ENCODE results near the gene KEL.

Gene KEL

DNA sequence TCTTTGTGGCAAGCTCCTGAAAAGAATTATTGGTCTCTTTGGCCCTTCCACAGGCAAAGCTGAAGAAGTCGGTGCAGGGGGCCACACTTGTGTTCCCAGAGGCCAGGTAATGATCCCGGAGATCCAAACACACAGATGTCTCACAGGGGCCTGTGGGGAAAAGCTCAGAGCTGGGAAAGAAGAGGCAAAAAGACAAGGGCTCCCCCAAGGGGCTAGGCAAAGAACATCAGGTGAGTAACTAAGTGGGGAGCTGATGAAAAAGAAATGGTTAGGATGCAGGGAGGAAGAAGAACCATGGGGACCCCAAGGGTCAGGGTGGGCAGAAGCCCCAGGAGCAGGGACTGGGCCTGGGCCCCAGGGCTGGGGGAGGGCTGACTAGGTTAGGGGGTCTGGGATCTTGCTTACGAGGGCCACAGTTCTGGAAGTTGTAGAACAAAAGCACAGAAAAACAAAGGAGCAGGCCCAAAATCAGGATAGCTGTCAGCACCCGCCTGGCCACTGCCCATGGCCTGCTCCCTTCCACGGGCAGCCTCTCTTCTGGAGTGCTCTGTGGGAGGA lies 1.1 kb downstream of the KEL start:
- DNase-seq, result no peak

DNA sequence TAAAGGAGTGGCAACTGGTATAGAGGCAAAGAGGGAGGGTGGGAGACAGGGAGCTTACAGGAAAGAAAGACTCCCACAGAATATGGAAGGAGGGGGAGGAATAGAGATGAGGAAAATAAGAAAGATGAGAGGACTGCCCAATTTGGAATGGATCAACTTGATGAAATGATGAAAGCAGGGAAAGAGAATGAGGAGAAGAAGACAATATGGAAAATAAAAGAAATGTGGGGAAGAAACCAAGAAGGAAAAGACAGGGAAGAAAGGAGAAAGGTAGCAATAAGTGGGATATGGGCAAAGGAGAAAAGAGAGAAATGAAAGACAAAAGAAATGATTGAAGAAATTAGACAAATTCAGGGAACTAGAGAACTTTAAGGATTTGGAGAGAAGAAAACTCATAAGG lies 3.0 kb downstream of the KEL start:
- no peak for DNase-seq

DNA sequence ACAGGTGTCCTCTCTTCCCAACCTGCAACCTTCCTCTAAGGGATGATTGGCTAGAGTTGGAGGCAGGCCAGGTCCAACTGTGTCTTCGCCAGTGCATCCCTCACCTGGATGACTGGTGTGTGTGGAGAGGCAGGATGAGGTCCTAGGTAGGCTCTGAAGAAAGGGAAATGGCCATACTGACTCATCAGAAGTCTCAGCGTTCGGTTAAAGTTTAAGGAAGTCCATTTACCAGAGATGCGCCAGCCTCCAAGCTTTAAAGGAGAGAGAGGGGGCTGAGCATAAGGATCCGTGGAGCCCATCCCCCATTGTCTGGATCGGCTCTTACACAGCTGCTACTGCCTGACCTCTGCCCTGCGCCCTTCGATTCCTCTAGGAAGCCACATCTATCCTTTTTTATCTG lies 4.4 kb downstream of the KEL start:
- DNase-seq, result no peak

DNA sequence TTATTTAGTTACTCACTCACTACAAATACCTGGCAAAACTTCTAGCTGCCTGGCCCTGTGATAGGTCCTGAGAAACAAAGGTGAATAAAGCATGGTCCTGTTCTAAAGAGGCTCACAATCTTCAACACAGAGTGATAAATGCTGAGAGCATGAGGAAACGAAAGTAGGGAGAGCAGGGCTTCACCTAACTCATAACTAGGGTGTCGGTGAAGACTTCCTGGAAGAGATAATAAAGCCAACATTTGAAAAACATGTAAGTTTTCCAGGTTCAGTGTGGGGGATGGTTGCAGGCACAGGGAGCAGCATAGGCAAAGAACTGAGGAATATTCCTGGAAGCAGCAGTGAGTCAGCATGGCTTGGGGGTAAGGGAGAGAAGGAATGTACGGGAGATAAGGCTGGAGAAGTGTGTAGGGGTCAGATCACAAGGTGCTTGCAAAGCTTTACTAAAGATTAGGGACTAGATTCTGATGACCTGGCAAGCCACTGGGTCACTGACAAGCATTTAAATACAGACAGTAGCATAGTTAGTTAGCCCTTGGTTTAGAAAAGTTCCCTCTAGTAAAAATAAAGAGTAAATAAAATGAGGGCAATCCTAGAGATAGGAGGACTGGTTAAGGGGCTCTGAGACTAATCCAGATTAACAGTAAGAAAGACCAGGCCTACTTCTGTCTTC lies 5.1 kb downstream of the KEL start:
- DNase-seq, result no peak

DNA sequence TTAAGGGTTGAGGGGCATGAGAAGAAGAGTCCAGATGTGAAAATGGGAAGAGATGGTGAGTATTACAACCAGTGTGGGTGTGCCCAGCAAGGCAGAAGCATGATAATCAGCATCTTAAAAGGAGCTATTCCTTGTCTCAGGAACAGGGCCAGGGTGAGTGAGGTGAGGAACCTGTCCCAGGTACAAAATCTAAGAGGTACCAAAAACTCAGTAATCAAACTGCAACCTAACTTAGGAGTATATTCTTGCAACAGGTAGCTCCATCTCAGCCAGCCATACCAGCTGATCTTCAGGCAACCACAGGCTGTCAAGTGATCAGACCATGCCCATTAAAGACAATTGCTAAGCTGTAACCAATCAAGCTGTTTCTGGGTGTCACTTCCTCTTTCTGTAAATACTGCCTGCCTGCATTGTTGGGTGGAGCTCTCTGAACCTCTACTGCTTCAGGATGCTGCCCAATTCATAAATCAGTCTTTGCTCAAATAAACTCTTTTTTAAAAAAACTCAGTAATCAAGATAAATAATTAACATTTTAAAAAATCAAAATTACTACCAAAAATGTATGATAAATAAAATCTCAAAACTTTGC lies 7.4 kb downstream of the KEL start:
- DNase-seq, result no peak

DNA sequence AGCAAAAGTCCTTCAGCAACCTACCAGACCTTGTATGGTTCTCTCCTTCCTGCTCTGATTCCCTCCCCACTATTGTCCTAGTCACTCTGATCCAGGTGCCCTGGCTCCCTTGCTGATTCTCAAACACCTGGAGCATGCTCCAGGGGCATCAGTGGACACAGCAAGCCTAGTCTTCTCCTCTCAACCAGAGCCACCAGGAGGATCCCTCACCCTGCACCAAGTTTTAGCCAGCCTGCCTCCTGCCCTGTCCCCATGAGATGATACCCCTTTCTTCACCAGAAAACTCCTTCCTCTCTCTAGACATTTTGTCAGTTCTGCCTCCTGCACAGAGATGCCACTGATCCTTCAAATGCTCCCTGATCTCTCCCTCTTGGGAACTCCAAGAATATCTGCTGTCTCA lies 11.9 kb downstream of the KEL start:
- DNase-seq, result no peak

DNA sequence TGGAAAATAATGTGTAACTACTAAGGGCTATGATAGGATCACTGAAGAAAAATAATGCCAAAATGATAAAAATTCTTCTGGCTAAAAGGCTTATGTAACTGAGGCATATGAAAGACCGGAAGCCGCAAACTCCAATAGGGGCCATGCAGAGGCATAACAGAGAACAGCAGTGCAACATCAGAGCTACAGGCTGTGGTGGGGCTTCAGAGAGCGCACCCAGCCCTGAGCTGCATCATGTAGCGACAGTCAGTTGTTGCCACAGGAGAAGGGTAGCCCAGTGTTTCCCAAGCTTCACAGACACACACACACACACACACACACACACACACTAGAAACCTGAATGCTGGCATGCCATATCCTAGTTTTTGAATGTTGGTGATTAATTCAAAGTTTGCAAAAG lies 13.6 kb downstream of the KEL start:
- no peak for DNase-seq

DNA sequence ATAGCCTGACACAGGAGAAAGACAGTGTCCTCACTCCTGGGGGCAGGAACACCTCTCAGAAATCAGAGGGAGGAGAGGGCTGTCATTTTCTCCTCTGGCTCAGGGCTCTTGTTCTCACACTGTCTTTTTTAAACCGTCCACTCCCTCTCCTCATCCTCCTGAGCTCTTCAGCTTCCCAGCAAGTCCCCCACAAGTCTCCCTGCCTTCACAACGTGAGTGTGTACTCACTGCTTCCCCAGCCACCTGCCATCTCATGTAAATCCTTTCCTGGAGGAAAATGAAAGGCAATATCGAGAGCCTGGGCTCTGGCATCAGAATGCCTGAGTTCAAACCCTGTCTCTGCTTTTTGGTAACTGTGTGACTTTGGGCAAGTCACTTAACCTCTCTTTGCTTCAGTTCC lies 17.2 kb downstream of the KEL start:
- DNase-seq, result no peak

DNA sequence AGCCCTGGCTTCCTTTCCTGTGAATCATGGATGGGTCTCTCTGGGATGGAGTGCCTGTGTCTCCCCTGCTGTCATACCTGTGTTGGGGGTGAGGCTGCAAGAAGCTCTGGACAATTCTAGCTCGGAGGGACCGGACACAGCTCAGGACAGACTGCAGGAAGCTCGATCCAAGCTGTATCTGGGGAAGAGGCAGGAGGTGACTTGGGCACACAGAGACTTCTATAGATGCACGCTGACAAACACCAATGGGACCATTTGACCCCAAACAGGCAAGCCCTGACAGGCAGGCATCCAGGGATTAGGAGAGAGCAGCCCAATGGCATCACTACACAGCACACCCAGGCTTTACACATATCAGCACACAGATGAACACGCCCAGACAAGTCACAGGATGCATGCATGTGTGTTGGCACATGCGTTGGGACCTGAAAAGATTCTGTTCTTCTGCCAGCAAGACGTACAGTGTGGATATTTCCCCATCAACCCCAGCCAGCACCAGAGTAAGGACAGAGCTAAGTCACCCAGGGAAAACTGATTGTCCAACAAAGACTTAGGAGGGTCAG lies 18.4 kb downstream of the KEL start:
- no peak for DNase-seq

DNA sequence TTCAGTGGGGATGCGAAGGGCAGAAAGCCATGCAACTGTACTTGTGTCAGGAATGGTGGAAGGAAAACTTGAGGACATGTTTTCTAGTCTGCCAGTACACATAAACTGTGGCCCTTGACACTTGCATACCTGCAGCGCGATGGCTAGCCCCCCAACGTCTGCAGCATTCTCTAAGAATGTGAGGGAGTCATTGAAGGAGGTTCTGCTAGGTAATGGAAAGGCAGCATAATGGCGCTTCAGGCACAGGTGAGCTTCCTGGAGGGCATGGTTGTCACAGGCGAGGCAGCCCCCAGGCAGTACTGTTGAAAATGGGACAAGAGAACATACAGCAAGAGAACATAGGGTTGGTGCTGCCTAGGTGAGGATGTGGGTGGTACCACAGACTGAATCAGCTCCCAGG lies 19.4 kb downstream of the KEL start:
- no peak for DNase-seq

DNA sequence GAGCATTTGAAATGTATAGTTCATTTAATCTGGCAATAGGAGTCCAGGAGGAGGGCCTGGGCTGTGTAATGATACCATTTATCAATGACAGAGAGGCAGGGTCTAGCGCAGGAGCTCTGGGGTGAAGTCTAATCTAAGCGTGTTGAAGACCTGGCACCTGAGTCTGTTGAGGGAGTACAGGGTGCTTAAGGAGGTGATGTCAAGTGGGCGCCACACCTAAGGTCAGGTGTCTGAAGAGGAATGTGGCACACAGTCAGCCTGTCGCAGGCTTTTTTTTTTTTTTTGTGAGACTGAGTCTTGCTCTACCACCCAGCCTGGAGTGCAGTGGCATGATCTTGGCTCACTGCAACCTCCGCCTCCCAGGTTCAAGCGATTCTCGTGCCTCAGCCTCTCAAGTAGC lies 20.6 kb downstream of the KEL start:
- no peak for DNase-seq

DNA sequence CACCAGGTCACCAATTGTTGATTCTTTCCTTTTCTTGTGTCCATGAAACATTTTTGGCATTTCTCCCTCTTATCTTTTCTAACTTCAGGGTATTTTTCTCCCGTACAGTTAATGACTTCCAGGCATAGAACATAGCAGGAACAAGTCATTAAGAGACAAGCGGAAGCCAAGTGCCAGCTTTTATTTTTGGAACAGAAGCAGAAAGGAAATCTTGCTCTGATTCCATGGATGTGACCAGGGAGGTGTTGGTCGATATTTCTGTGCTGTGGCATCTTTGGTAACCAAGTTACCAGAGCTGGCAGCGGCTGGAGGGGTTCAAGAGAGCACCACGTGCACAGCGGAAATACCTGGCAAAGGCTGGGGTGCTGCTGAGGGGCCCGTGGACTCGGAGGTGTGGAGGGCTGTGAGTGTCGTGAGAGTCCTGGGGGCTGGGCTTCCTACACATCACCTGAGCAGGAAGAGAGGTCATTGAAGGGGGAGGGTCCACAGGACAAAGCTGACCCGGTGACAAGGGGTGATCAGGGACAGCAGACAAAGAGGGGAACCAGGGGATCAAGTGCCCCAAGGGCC lies 21.1 kb downstream of the KEL start:
- DNase-seq, result no peak

DNA sequence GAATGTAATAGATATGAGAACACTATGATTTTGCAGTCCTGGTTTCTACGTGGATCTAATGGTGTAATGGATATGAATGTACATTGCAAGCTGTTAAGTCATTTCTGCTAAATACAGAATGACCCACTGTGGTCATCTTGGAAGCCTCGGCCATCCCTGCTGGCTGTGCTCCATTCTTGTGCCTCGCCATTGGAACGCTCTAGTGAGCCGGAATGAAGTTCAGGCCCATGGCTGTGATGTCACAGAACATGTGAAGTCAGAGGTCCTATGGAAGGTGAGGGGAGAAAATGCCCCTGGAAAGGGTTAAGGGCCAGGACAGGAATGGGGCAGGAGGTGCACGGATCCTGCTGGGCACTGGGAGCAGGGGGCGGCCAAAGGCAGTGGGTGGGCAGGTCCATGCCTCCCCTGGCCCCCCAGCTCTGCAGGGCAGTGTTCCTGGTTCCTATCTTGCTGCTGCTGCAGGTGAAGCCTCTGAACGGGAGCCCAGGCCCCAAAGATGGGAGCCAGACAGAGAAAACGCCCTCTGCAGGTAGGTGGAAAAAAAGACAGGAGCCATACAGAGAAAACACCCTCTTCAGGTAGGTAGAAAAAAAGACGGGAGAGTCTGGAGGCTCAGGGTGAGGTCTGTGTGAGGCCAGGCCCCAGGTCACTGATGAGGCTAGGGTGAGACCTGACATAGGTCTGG lies 22.8 kb downstream of the KEL start, which contains the start of gene LLCFC1:
TSS of gene LLCFC1 (plus strand) at position 259 of the 685 bp plus-strand sequence. CDS start at position 397, 138 bp downstream.
- DNase-seq, result no peak

DNA sequence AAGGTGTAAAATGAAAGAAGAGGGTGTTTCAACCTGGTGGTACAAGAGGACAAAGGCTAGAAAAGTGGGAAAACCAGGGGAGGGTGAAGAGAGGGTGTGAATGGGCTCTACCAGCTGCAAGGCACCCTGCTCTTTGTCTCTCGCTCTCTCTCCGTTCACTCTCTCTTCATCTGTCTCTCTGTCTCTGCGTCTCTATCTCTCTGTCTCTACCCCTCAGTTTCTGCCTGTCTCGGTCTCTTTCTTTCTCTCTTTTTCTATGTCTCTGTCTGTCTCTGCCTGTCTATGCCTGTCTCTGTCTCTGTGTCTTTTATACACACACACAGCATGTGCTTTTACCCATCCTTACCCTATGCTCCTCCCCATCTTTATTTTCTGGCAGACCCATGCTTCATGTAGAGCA lies 23.6 kb downstream of the KEL start:
- no peak for DNase-seq

DNA sequence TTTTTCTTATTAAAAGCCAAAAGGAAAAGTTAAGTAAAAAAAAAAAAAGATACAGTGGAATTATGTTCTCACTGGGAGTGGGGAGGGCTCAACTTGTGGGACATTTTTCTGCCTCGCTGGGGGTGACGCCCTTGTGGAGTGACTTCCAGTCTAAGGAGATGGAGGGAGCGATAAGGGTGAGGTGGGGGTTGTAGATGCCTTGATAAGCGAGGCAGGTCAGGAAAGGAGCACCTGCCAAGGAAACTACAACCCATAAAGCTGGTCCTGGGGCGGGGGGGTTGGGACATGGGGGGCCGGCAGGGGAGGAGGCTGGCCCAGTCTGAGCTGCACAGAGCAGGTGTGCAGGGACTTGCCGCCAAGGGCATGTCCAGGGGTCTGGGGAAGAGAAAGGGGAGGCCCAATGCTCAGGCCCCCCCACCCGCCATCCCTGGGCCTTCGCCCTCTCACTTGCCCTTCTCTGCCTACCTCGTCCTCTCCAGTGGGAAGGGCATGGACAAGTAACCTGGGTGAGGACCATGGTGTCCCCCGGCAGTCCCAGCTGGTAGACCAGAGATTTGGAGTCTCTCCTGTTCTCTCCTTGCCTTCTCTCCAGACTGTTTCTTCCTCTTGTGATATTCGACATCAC lies 26.1 kb downstream of the KEL start:
- DNase-seq, result no peak

DNA sequence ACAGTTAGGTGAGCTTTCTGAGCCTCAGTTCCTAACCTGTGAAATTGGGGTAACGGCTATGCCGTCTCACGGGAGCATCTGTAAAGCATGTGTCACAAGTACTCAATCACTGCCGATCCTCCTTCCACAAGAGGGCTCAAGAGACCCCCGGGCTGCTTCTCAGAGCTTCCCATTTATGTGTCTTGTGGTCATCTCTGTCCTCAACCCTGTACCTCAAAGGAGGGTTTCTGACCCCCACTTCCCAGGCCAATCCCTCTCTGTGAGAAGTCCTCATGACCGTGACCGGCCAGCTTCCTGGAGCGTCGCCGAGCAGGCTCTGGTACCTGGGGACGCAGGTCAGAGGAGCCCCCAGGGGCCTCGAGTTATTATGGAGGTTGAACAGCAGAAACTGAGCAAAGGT lies 28.1 kb downstream of the KEL start:
- no peak for DNase-seq

DNA sequence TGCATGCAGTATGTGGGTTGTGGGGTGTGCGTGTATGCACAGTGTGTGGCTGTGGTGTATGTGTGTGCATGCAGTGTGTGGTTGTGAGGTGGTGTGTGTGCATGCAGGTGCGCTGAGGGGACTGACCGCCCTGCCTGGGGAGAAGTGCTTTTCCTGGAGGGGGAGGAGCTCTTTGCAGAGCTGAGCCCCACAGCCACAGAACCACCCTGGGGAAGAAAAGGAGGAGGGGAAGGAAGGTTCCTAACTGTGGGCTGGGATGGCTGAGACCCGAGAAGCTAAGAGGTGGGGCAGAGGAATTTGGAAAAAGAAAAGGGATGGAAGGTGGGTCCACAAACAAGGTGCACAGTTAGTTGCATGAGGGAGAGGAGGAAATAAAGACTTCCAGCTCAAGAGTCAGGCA lies 28.5 kb downstream of the KEL start, which contains the start of gene TRPV5:
TSS of gene TRPV5 (minus strand) at position 123 of the 400 bp plus-strand sequence. CDS start 287 bp downstream, outside the sequence.
- DNase-seq, result no peak

DNA sequence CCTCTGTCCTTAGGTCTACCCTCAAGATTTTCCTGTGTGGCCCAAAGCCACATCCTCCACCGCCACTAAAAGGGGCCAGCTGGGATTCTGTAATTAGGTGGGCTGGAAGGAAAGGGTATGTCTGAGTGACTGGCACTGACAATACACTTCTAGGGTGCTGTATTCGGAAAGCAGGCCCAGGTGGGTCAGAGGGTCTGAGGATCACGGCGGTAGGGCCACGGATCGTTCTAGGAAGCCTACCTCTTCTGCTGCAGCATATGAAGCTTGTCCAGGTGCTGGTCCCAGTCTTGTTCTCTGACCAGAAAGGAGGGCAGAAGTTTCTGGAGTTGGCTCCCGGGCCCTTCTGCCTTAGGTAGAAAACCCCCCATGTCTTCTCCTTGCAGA lies 29.1 kb downstream of the KEL start:
- DNase-seq, result no peak

DNA sequence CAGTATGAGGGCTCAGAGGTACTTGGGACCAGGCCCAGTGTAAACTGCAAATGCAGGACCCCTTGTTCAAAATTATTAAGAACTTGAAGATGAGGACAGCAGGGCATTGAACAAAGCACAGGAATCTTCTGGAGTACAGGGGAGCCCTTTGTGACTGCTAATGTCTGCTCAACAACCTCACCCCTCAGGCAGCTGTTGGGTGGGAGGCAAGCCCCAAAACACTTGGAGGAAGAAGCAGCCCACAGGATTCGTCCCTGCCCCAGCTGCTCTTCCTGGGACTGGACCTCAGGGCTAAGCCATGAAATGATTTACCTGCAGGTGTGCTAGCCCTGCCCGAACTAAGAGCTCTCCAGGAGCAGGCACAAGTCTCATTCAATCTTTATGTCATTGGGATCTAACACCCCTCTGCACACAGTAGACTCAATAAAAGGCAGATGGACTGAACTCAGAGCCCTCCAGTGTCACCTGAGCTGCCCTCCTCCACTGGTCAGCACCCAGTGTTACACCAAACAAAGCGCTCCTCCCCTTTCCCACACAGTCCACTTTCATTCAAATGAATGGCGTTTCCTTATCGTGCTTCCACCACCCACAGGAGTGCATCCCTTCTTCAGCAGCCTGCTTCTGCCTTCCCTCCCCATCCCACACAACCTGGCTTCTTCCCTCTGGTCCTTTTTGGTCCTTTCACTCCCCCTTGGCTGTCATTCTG lies 29.6 kb downstream of the KEL start:
- no peak for DNase-seq

DNA sequence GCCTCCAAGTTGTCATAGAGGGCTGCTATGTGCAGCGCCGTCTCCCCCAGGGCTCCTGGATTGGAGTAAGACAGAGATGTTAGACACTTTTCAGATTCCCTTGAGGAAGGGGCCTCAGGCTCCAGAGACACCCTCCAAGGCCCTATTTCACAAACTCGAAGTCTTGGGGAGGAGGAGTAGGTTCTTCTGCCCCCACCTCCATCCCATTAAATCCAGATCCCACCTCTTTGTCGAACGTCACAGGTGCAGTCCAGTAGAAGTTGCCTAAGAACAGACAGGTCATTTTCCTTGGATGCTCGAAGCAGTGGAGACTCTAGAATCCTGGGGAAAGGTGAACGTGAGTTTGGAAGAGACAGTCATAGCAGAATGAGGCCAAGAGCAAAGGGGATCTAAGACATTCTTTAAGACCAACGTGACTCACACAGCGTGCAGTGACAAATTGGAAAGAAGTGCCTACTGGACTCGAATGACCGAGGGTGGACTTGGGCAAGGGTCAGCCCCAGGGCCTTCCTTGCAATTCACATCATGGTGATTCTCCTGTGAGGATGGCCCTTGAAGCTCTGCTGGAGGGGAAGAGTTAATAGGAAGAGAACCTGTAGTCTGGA lies 31.9 kb downstream of the KEL start:
- DNase-seq, result no peak

DNA sequence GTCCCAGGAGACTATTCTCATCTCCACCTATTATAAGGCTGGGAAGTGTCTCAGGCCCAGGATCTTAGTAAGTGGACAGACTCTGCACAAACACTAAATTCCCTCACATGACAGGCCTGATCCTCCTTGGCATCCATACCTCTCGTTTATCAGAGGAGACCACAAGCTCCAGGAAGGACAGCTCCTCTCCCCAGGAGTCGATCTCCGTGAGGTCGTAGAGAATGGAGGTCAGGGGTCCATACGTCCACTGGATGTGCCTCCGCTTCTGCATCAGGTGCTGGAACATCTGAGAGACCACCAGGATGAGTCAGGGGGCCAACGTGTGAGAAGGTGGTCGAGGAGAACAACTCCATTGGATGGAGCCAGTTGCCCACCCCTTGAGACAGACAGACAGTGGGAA lies 34.2 kb downstream of the KEL start:
- DNase-seq, result no peak
